GM18511 (cell line): Measurements from ENCODE around the gene MPP4.

Experiments
- ATAC-seq: cut with Tn5 transposase; IDR thresholded peaks from one replicate; pipeline ENCODE4 v1.9.1; 2021; ENCODE audit warnings: mild to moderate bottlenecking, moderate library complexity; ENCODE audit not compliant: unreplicated experiment

Gene MPP4

DNA sequence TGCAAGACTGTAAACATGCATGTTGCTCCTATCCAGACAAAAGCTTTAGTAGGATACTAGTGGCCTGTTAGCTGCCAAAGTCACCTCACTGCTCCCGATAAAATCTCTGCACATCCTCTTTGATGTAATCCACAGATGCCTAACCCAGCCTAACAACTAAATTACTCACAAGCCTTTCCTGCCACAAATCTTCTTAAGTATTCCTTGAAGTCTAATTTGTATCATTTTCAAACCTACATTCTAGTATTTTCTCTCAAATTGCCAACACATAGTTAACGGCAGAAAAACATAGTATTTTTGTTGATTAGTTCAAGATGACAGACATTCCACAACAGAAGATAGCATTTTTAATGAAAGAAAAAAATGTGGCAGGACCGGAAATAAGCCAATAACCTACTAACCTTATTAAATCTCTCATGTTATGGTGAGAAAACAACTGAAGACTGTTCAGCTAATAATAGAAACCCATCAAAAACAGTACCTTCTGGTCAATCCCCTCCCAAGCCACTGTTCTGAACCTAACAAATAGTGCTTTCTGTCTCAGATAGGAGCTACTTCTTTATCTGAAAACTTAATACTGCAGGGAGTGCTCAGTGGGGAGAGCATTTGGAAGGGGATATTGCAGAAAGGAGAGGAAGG lies at the start of gene MPP4:
TSS of gene MPP4 (minus strand) at position 57 of the 639 bp plus-strand sequence. CDS start 4,690 bp downstream, outside the sequence.
- no peak for ATAC-seq

DNA sequence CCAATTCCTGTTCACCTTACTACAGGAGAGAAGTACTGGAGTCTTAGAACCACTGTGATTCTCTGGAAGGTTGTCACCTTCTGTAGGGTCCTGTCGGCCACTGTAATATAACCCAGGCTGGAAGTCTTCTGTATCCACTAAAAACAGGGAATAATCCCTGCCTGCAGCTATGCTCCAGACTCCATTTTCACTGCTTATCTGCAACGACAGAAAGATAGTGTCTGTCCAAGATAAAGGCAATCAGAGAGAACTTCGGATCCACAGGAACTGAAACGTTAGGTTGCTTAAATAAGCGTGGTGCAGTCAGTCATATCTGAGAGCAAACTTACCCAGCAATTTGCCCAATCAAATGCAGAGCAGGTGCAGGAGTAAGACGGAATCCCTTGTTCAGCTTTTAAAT lies 48.1 kb upstream of the MPP4 start:
- ATAC-seq: no peak

DNA sequence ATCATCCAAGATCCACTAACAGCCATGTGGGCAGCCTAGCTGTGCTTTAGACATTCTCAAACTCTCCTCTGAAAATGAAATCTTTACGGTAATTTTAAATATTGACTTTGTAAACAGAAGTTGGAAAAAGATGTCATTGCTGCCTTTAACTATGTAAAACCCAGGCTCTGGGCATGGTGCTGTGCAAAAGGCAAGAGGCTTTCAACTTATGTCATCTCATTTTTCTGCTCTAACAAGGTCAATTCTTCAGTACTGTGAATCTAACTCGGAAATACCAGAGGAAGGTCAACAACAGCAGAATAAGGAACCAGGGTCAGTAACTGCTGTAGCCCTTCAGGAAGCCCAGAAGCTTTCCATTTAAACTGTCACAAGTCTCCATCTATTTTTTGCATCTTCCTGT lies 37.0 kb upstream of the MPP4 start:
- no peak for ATAC-seq

GRCh38 chr2:201734111-201734510 lies 35.7 kb upstream of the MPP4 start:
- ATAC-seq: no peak

- no peak for ATAC-seq
These were observed 35.1 kb upstream of the MPP4 start for GRCh38 chr2:201733544-201733943.

GRCh38 chr2:201730651-201731285 lies 32.3 kb upstream of the MPP4 start:
- ATAC-seq: no peak

GRCh38 chr2:201715459-201715858 lies 17.0 kb upstream of the MPP4 start:
- ATAC-seq: no peak

GRCh38 chr2:201712726-201713125 lies 14.3 kb upstream of the MPP4 start:
- no peak for ATAC-seq

GRCh38 chr2:201709747-201710146 lies 11.3 kb upstream of the MPP4 start:
- no peak for ATAC-seq

GRCh38 chr2:201709049-201709448 lies 10.6 kb upstream of the MPP4 start:
- ATAC-seq: no peak

DNA sequence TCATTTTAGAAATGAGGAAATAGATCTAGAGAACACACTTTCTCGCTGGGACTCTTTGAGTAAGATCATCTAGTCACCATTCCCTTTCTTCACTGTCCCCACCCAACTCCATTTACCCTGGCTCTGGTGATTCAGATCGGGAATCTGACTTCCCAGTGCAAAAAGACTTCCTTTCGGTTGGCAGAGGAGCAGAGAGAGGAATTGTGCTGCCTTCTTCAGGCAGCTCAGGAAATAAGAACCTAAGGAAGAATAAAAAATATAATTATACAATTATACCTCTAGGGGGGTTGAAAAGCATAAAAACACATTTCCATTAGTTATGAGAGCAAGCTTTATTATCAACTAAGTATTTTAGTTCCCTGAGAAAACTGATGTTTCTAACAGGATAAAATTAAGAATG lies 9.3 kb upstream of the MPP4 start:
- no peak for ATAC-seq

GRCh38 chr2:201707142-201707541 lies 8.7 kb upstream of the MPP4 start:
- ATAC-seq: no peak

DNA sequence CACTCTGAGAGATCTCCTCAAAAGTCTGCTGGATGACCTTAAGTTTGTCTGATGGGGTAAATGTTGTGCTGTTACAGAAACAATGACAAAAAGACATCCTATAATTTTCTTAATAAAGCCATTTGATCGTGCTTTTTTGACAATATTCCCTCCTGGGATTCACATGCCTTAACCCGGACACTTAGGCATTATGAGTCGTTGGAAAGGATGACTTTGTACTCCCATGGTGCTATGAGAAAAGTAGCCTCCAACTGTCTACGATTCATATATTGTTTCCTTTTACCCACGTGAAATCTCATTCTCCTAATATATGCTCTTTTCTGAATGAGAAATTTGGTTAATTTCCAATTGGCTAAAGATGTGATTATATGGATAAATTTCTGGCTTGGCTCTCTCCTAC lies 6.1 kb upstream of the MPP4 start:
- no peak for ATAC-seq

- no peak for ATAC-seq
These were observed 3.2 kb upstream of the MPP4 start for GRCh38 chr2:201701646-201702045.

- ATAC-seq: no peak
These were observed 972 bp upstream of the MPP4 start for GRCh38 chr2:201699416-201699815.

- no peak for ATAC-seq
These were observed 545 bp downstream of the MPP4 start for GRCh38 chr2:201697899-201698298.

DNA sequence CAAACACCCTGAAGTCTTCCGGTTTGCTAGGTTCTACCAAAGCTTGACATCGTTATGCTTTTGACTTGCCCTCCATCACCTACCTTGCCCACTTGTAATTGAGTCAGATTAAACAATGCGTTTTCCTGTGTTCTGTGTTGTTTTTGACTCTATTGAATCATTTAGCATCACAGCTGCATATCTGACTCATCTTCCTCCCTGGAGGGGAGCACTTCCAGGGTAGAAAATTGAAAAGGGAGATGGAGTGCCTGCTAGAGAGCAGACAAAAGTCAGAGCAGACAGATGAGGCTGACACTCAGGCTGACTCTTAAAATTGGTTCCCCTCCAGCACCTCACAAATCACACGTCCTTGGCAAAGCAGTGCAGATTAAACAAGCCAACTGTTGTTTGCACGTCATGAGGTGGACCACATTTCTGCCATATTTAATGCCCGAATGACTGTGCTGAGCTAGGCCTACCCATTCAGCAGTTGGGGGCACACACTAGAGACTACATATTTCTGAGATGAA lies 2.2 kb downstream of the MPP4 start:
- no peak for ATAC-seq

- no peak for ATAC-seq
These were observed 13.3 kb downstream of the MPP4 start for GRCh38 chr2:201685156-201685555.

- ATAC-seq: no peak
These were observed 17.7 kb downstream of the MPP4 start for GRCh38 chr2:201680743-201681142.

- ATAC-seq: no peak
These were observed 20.0 kb downstream of the MPP4 start for GRCh38 chr2:201678401-201678800.

GRCh38 chr2:201675454-201675853 lies 23.0 kb downstream of the MPP4 start:
- no peak for ATAC-seq

GRCh38 chr2:201674794-201675193 lies 23.6 kb downstream of the MPP4 start:
- no peak for ATAC-seq

DNA sequence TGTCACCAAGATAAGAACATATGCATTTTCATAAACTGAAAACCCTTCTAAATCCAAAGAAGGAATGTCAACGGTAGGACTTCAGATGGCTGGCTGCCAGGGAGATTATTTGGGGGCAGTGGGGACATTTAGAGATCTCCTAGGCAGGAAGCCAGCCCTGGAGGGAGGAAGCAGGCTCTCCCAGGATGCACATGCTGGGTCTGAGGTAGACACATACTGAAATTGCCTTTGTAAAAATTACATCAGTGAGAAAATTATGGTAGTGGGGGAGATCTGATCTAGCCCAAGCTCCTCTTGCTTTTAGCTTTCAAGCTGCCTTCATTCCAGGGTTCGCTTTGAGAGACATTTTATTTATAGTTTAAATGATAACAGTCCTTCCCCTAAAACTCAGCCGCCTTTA lies 24.1 kb downstream of the MPP4 start:
- no peak for ATAC-seq
